MM.1S (cell line): ENCODE data around the gene USP24.

Source experiments
- DNase-seq: peaks from one replicate; pipeline ENCODE4 v3.0.0-alpha.2; 2015
- H2AFZ ChIP-seq: fragments of 300-600 bp; sonication (generic); 2 replicates; pipeline ENCODE4 v1.6.0; 2016; ENCODE audit warnings: antibody characterized with exemption, low read length
- H3F3A ChIP-seq: fragments of 300-600 bp; sonication (generic); 2 replicates; pipeline ENCODE4 v1.6.1; 2016; ENCODE audit warnings: mild to moderate bottlenecking, antibody characterized with exemption, low read length, moderate library complexity, mixed read lengths; ENCODE audit not compliant: insufficient read depth
- H3K27ac ChIP-seq: fragments of 300-600 bp; sonication (generic); 2 replicates; pipeline ENCODE4 v1.5.1; 2016; ENCODE audit warnings: mild to moderate bottlenecking, low read length
- H3K27me3 ChIP-seq: fragments of 300-600 bp; sonication (generic); replicated peaks from 2 replicates; pipeline ENCODE4 v1.6.0; 2016; ENCODE audit warnings: low read length; ENCODE audit not compliant: insufficient read depth
- H3K36me3 ChIP-seq: fragments of 300-600 bp; sonication (generic); replicated peaks from 2 replicates; pipeline ENCODE4 v1.6.1; 2016; ENCODE audit warnings: mild to moderate bottlenecking, low read length, mixed read lengths; ENCODE audit not compliant: insufficient read depth
- H3K4me1 ChIP-seq: fragments of 300-600 bp; sonication (generic); 2 replicates; pipeline ENCODE4 v1.6.1; 2016; ENCODE audit warnings: low read length, mixed read lengths
- H3K4me2 ChIP-seq: fragments of 300-600 bp; sonication (generic); 2 replicates; pipeline ENCODE4 v1.6.0; 2016; ENCODE audit warnings: low read depth, low read length
- H3K4me3 ChIP-seq: fragments of 300-600 bp; sonication (generic); 2 replicates; pipeline ENCODE4 v1.5.1; 2016; ENCODE audit warnings: low read length, mixed read lengths
- H3K79me2 ChIP-seq: fragments of 300-600 bp; sonication (generic); 2 replicates; pipeline ENCODE4 v1.6.1; 2016; ENCODE audit warnings: mixed run types, low read length, mixed read lengths
- H3K9ac ChIP-seq: fragments of 300-600 bp; sonication (generic); 2 replicates; pipeline ENCODE4 v1.6.1; 2016; ENCODE audit warnings: low read length, mixed read lengths
- H3K9me2 ChIP-seq: fragments of 300-600 bp; sonication (generic); replicated peaks from 2 replicates; pipeline ENCODE4 v1.6.1; 2016; ENCODE audit warnings: mild to moderate bottlenecking, low read length, mixed read lengths; ENCODE audit not compliant: insufficient read depth
- H3K9me3 ChIP-seq: fragments of 300-600 bp; sonication (generic); replicated peaks from 2 replicates; pipeline ENCODE4 v1.6.1; 2016; ENCODE audit warnings: mild to moderate bottlenecking, low read length, mixed read lengths; ENCODE audit not compliant: insufficient read depth
- H4K20me1 ChIP-seq: fragments of 300-600 bp; sonication (generic); 2 replicates; pipeline ENCODE4 v1.6.1; 2016; ENCODE audit warnings: mild to moderate bottlenecking, low read length, moderate library complexity, mixed read lengths; ENCODE audit not compliant: insufficient read depth
- EZH2 ChIP-seq: fragments of 300-600 bp; sonication (generic); optimal IDR thresholded peaks from 2 replicates; pipeline ENCODE3; 2017; ENCODE audit warnings: low read depth, mild to moderate bottlenecking, antibody characterized with exemption, low read length, mixed read lengths
- EZH2phosphoT487 ChIP-seq: fragments of 300-600 bp; sonication (generic); IDR thresholded peaks from 2 replicates; pipeline ENCODE4 v1.6.1; 2018; ENCODE audit warnings: antibody characterized with exemption, low read length
- TF ChIP-seq, protein P1 (sequence below): fragments of 300-600 bp; sonication (generic); IDR thresholded peaks from 2 replicates; pipeline ENCODE4 v1.5.1; 2016; ENCODE audit warnings: antibody characterized with exemption, low read length, mixed read lengths

The USP24 gene

DNA sequence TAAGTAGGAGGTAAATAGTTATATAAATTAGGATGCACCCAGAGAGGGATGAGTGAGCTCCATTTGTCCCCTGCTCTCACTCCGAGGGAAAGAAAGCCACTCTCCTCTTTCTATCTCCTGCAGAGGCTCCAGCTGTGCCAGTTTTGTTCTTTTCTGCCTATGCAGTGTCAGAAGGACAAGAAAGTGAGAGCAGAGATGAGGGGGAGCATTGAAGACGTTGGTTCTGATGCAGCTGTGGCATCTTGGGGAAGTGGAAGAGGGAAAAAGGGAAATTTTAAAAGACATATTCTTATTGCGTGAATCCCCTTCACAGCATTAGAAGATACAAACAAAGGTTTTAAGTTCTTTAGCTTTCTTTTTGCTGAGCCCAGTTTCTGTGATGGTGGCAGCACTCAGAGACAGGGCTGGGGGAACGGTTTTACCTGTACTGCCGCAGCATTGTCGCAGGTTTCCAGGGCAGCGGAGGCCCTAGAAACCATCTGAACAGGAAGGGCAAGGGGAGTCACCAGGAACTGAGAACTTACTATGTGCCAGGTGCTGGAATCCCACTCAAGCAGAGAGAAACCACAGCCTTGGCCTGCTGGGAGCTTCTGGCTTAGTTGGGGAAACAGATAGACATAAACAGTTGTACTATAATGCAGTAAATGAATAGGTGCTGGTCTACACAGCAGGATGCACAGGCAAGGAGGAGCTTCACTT lies 44.9 kb upstream of the USP24 start:
- H3K4me2 ChIP-seq = peak overlapping the region; percentile 56
- peak; percentile 79 for DNase-seq

DNA sequence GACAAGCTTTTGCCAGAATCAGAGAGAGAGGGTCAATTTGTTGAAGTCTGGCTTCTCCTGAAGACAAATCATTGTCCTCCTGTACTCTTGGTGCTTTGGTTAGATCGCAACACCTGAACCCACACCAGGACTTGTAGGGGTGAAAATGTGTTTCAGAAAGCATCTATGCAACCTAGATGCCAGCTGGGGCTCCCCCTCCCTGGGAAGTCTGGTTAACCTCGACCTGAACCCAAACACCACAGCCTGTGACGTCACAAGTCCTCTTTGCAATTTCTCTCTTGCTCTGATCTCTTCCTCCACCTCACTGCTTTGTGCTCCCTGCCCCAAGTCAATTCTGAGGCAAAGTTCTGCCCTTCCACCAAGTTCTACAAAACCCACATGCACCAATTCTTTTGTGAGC lies 42.8 kb upstream of the USP24 start:
- H3K4me2 ChIP-seq = peak overlapping the region; percentile 12; the same call in 1 of the 2 replicates

More for the DNA sequence above, 44.9 kb upstream of the USP24 start:
- Histone ChIP-seq H3K4me1 (peaks cover 40% of the 10 kb centered on the region), H3K36me3 (no peaks in the 10 kb centered on the region), H3F3A (peaks cover 13% of the 10 kb centered on the region; the same call in 1 of the 2 replicates), H3K9me2 (no peaks in the 10 kb centered on the region), H3K27me3 (no peaks in the 10 kb centered on the region), H2AFZ (no peak overlapping the region; the same call in 1 of the 2 replicates), H4K20me1 (no peaks in the 10 kb centered on the region), H3K27ac (peak overlapping the region; percentile 50; the same call in 1 of the 2 replicates), H3K9ac (no peak overlapping the region; the same call in 1 of the 2 replicates), H3K9me3 (no peaks in the 10 kb centered on the region), H3K79me2 (no peaks in the 10 kb centered on the region), H3K4me3 (peak overlapping the region; percentile 8; the same call in 1 of the 2 replicates)
- TF ChIP-seq EZH2 (no peak), EZH2phosphoT487 (no peak)
- TF ChIP-seq, protein P1, sequence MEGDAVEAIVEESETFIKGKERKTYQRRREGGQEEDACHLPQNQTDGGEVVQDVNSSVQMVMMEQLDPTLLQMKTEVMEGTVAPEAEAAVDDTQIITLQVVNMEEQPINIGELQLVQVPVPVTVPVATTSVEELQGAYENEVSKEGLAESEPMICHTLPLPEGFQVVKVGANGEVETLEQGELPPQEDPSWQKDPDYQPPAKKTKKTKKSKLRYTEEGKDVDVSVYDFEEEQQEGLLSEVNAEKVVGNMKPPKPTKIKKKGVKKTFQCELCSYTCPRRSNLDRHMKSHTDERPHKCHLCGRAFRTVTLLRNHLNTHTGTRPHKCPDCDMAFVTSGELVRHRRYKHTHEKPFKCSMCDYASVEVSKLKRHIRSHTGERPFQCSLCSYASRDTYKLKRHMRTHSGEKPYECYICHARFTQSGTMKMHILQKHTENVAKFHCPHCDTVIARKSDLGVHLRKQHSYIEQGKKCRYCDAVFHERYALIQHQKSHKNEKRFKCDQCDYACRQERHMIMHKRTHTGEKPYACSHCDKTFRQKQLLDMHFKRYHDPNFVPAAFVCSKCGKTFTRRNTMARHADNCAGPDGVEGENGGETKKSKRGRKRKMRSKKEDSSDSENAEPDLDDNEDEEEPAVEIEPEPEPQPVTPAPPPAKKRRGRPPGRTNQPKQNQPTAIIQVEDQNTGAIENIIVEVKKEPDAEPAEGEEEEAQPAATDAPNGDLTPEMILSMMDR = no peak

DNA sequence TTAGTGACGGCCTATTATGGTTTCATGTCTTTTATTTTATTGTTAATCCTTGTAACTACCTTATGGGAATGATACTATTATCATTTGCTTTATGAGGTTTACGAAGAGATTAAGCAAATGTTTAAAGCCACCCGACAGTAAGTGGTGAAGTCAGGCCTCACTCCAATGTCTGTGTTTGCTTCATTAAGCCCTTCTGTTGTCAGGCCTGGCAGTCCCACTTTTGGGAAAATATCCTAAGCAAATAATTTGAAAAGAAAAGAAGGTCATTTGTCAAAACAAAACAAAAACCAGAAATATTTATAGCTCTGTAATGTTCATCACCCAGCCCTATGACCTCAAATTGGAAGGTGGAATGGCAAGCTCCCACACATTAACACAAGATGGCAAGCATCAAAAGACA lies 40.7 kb upstream of the USP24 start:
- H4K20me1 ChIP-seq = no peaks in the 10 kb centered on the region
- no peak overlapping the region for H3K4me3 ChIP-seq
- no peaks in the 10 kb centered on the region for H3K79me2 ChIP-seq
- no peaks in the 10 kb centered on the region for H3K36me3 ChIP-seq
- no peaks in the 10 kb centered on the region for H3K27me3 ChIP-seq
- TF ChIP-seq EZH2phosphoT487 (no peak), EZH2 (no peak)
- TF ChIP-seq, protein P1 = no peak
- H3F3A ChIP-seq = peaks cover 13% of the 10 kb centered on the region; the same call in 1 of the 2 replicates
- H3K9me3 ChIP-seq = no peaks in the 10 kb centered on the region
- no peak overlapping the region for H3K4me2 ChIP-seq
- peaks cover 50% of the 10 kb centered on the region for H3K4me1 ChIP-seq
- H2AFZ ChIP-seq = no peak overlapping the region
- no peak overlapping the region for H3K27ac ChIP-seq
- H3K9ac ChIP-seq = no peak overlapping the region
- H3K9me2 ChIP-seq = no peaks in the 10 kb centered on the region
- DNase-seq = no peak

More for the DNA sequence above, 42.8 kb upstream of the USP24 start:
- no peaks in the 10 kb centered on the region for H3K9me2 ChIP-seq
- no peak overlapping the region for H3K4me3 ChIP-seq
- H3K9me3 ChIP-seq = no peaks in the 10 kb centered on the region
- no peaks in the 10 kb centered on the region for H3K27me3 ChIP-seq
- peaks cover 40% of the 10 kb centered on the region for H3K4me1 ChIP-seq
- no peak overlapping the region for H3K9ac ChIP-seq
- H3F3A ChIP-seq = peaks cover 13% of the 10 kb centered on the region; the same call in 1 of the 2 replicates
- DNase-seq = peak; percentile 92
- no peaks in the 10 kb centered on the region for H3K36me3 ChIP-seq
- H2AFZ ChIP-seq = no peak overlapping the region
- no peak for TF ChIP-seq EZH2
- H3K27ac ChIP-seq = no peak overlapping the region
- H3K79me2 ChIP-seq = no peaks in the 10 kb centered on the region
- H4K20me1 ChIP-seq = no peaks in the 10 kb centered on the region

DNA sequence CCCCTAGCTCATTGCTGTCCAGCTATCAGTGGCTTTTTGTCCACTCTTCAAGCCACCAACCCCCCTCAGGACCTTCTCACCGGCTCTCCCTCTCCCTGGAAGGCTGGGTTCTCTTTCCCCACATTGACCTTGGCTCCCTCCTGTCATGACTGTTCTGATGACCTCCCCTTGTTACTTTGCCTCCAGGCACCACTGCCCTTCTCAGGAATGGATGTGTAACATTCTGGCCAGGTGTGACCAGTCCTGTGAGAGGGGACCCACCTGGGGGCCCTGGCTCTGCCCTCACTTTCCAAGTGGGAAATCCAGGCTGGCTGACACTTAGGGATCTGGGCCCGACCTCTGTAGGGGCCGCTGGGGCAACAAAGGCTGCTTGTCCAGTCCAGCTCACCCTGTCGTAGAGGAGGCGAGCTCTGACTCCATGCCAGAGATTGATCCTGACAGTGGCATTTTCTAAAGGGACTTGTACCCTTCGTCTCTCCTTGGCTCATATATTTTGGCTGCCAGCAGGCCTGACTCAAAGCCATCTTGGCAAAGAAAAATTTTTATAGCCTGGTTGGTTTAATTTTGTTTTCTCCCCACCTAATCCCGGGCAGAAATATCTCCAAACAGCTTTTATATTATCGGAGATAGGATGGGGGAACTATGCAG lies 37.9 kb upstream of the USP24 start:
- Histone ChIP-seq H3K27me3 (no peaks in the 10 kb centered on the region), H2AFZ (peak overlapping the region; percentile 57), H3K9me2 (no peaks in the 10 kb centered on the region), H4K20me1 (no peaks in the 10 kb centered on the region), H3K4me1 (peaks cover 29% of the 10 kb centered on the region), H3F3A (no peaks in the 10 kb centered on the region), H3K27ac (peak overlapping the region; percentile 19; the same call in 1 of the 2 replicates), H3K4me3 (no peak overlapping the region), H3K4me2 (peak overlapping the region; percentile 56), H3K36me3 (no peaks in the 10 kb centered on the region), H3K9me3 (no peaks in the 10 kb centered on the region), H3K9ac (no peak overlapping the region; the same call in 1 of the 2 replicates), H3K79me2 (no peaks in the 10 kb centered on the region)
- TF ChIP-seq EZH2 = no peak
- TF ChIP-seq EZH2phosphoT487 = no peak
- TF ChIP-seq, protein P1 = no peak
- DNase-seq = no peak
